Measurements from ENCODE around the gene F3.

GRCh38 chr1:94543001-94543400, 1.4 kb upstream of the F3 start:
- TF ChIP-seq CTCF (IDR thresholded peaks at IDR 0.05 in 2 of 3, conservative IDR thresholded peaks at IDR 0.05 in 1 of 3; ENCODE audit: borderline replicate concordance in 1 of 3, insufficient read depth in 1 of 3, low read depth in 2 of 3, low read length in 2 of 3) (no peak), POLR2A (IDR thresholded peaks at IDR 0.05; ENCODE audit: borderline replicate concordance, extremely low read depth, insufficient read depth, insufficient read length) (no peak), CEBPB (IDR thresholded peaks at IDR 0.05; ENCODE audit: low read depth) (no peak), EZH2phosphoT487 (IDR thresholded peaks at IDR 0.05; ENCODE audit: borderline replicate concordance) (no peak), ATF3 (IDR thresholded peaks at IDR 0.05) (no peak), POLR2AphosphoS5 (IDR thresholded peaks at IDR 0.05; ENCODE audit: low read depth, low read length) (no peak), EZH2 (IDR thresholded peaks at IDR 0.05) (no peak), YY1 (IDR thresholded peaks at IDR 0.05; ENCODE audit: extremely low read depth, insufficient replicate concordance, low read depth, low read length) (no peak), REST (IDR thresholded peaks at IDR 0.05; ENCODE audit: low read depth) (no peak)

Data from HCT116 (cell line).